Measurements from ENCODE around the gene FCHO2. TPM values are rescaled to one million over a fixed set of nuclear protein-coding genes. Genes with fewer than 3 reads are reported as not detected.

FCHO2 gene
- total and polyA plus RNA-seq, 2 donors from 2014 or later = 6.5 to 48.1 TPM

DNA sequence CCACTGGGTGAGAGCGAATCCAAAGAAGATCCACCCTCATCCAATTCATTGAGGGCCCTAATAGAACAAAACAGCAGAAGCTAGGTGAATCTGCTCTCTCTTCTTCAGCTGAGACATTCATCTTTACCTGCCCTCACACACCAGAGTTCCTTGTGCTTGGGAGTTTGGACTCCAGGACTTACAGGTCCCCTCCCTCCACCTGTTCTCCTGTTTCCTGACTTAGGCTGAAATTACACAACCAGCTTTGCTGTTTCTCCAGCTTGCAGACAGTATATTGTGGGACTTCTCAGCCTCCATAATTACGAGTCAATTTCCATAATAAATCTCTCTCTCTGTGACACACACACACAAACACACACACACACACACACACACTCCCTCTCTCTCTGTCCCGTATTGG lies 183.6 kb downstream of the FCHO2 start:
- Histone ChIP-seq H3K36me3 (ENCODE audit: control insufficient read depth in 2 of 3, insufficient read depth in 3 of 3, low read length in 3 of 3) (no peaks in the 10 kb centered on the region), H3K4me3 (ENCODE audit: low read length in 3 of 3) (no peak overlapping the region), H3K27me3 (ENCODE audit: control insufficient read depth, insufficient read depth, low read length) (no peaks in the 10 kb centered on the region), H3K9ac (ENCODE audit: low read length in 3 of 3) (peak overlapping the region in 1 of 3 donors; percentile 46), H3K4me1 (ENCODE audit: control insufficient read depth in 2 of 3, insufficient read depth in 2 of 3, low read depth in 1 of 3, low read length in 3 of 3) (peaks cover 2 to 28% (median 19%) of the 10 kb centered on the region in 3 donors), H3K27ac (ENCODE audit: low read depth in 2 of 2, low read length in 2 of 2) (no peak overlapping the region), H3K9me3 (ENCODE audit: control insufficient read depth in 2 of 3, insufficient read depth in 1 of 3, low read length in 3 of 3) (no peaks in the 10 kb centered on the region)
- intact Hi-C loops (cut with DNase I) = no loop called here
- DNase-seq (peak in 1 of 5 donors; percentile 31), FAIRE-seq (no peak)
- TF ChIP-seq, protein P1, sequence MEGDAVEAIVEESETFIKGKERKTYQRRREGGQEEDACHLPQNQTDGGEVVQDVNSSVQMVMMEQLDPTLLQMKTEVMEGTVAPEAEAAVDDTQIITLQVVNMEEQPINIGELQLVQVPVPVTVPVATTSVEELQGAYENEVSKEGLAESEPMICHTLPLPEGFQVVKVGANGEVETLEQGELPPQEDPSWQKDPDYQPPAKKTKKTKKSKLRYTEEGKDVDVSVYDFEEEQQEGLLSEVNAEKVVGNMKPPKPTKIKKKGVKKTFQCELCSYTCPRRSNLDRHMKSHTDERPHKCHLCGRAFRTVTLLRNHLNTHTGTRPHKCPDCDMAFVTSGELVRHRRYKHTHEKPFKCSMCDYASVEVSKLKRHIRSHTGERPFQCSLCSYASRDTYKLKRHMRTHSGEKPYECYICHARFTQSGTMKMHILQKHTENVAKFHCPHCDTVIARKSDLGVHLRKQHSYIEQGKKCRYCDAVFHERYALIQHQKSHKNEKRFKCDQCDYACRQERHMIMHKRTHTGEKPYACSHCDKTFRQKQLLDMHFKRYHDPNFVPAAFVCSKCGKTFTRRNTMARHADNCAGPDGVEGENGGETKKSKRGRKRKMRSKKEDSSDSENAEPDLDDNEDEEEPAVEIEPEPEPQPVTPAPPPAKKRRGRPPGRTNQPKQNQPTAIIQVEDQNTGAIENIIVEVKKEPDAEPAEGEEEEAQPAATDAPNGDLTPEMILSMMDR (IDR thresholded peaks at IDR 0.05; ENCODE audit: borderline replicate concordance, extremely low read depth, insufficient read depth) = no peak

Other genes starting within 250 kb of the FCHO2 start
- 86.6 TPM for gene TNPO1, start 139.4 kb upstream of the FCHO2 start, total RNA-seq
- 15.6 TPM for gene TNPO1, start 139.4 kb upstream of the FCHO2 start, polyA plus RNA-seq (ENCODE audit: insufficient read depth, low read depth, low replicate concordance)
- gene TMEM171, start 164.5 kb downstream of the FCHO2 start, total RNA-seq = 15.4 TPM
- gene TMEM171, start 164.5 kb downstream of the FCHO2 start, polyA plus RNA-seq (ENCODE audit: insufficient read depth, low read depth, low replicate concordance) = 17.7 TPM
- 1.1 TPM for gene TMEM174, start 217.2 kb downstream of the FCHO2 start, total RNA-seq
- 59.0 TPM for gene TMEM174, start 217.2 kb downstream of the FCHO2 start, polyA plus RNA-seq (ENCODE audit: insufficient read depth, low read depth, low replicate concordance)

All from kidney (tissue), 14 donors.